ENCODE measurements around the gene SEMA5A.

The SEMA5A gene

GRCh38 chr5:9244417-9244816, 301.5 kb downstream of the SEMA5A start:
- DNase-seq = no peak

- DNase-seq = no peak
Measured at GRCh38 chr5:9241479-9242305, 304.2 kb downstream of the SEMA5A start.

GRCh38 chr5:9240431-9240830, 305.4 kb downstream of the SEMA5A start:
- DNase-seq = no peak

GRCh38 chr5:9239626-9240025, 306.2 kb downstream of the SEMA5A start:
- no peak for DNase-seq

DNA sequence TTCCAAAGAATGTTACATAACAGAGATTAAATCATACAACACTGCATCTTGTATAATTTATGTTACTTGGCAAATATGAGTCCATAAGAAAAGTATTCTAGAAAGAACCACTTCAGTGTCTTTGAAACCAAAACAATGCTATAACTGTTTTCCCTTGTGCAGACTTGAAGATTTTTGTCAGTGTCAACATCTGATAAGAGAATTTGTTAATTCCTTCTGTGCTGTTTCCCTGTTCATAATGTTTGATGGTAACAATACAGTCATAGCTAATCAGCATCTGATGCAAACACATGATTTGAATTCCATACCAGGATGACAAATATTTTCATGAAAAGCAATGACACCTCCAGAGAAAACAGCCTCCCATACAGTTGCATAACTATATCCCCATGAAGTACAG, 306.8 kb downstream of the SEMA5A start:
- no peak for DNase-seq

GRCh38 chr5:9233712-9234111, 312.2 kb downstream of the SEMA5A start:
- DNase-seq = no peak

GRCh38 chr5:9233035-9233434, 312.8 kb downstream of the SEMA5A start:
- DNase-seq = no peak

- no peak for DNase-seq
Measured at GRCh38 chr5:9231842-9232241, 314.0 kb downstream of the SEMA5A start.

DNA sequence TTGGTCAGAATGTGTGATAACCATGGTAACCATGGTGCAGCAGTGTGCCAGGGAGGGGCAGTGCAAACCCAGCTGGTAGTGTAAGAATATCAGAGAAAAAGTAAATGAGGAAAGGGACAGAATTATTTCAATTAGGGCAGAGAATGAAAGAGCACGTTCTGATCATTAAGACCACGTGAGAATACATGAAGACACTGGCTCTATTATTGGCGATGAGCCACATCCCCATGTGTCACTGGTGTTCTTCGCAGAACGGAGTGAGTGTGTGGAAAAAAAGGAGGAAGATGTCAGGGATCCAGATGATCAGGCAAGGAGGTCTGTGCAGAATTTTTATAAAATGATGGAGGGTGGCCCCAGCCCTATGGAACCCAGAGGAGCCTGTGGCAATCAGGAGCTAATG, 315.5 kb downstream of the SEMA5A start:
- no peak for DNase-seq

DNA sequence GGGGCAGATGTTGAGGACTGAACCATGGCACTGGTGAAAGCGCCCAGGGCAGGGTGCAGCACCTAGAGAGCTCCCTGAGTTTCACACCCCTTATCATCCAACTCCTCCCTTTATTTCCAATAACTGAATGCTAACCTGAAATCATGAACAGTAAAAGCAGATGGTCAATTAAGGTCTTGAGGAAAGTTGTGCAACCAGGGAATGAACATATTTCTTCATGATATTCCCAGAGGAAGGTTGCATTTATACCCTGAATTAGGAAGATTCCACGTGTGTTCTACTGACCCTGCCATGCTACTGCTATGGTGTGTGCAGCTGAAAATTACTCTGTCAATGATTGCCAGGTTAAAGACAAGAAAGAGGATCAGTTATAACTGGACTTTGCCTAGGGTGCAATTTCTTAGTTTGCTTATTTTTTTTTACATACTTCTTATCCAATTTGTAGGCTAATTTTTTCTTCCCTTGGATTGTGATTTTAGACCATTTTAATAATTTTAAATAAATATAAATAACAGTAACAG, 319.8 kb downstream of the SEMA5A start:
- no peak for DNase-seq

DNA sequence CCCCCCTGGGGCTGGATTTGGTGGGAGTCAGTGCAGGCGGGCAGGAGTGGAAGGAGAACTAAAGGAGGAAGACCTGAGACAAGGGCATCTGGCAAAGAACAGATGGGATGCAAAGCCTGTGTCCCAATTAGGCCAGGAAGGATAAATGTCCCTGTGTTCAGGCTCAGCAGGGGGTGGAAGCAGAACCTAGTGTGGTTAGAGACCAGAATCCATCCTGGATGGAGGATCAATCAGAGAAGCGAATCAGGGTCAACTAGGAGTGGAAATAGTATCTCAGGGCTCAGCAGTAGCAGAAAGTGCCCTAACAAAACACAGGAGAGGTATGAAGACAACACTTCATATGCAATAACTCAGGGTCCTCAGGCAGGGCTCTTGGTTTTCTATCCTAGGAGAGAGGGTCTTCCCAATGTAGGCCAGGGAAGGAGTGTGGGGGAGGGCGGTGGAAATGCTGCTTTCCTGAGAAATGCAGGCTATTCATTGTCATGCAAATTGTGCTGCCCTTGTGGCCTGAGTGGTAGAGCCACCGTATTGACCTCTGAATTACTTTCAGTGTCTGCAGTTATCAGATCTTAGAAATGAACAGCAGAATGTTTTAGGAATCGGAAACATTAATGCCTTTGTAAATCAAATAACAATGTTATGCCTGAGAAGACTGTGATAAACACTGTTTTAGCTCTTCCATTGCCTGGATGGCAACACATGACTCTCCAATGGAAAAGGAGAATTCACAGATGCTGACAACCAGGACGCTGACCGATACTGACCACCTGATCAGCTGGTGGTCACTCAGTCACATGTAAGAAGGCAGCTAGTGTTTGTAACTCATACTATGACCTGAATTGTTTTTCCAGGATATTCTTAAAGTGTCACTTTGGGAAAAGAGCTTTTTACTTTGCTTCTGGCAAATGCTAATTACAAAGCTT, 323.6 kb downstream of the SEMA5A start:
- DNase-seq = no peak

DNA sequence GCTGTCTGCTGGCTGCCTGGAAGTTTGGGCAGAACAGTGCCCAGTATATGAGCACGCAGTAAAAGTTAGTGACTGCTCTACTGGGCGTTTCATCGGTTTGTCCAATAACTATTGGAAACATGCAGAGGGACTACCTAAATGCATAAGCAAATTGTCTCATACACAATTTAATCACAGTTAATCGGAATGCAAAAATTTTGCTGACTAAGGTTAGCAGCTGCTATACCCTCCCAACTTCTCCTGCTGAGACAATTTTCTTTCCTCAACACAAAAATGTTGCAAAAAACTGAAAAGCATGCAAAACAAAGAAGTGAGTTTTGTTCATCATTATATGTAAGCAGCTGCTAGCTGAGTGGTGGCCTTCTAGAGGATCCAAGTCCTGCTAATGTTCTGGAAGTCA, 327.5 kb downstream of the SEMA5A start:
- DNase-seq = no peak

- no peak for DNase-seq
Measured at GRCh38 chr5:9212605-9213004, 333.3 kb downstream of the SEMA5A start.

DNA sequence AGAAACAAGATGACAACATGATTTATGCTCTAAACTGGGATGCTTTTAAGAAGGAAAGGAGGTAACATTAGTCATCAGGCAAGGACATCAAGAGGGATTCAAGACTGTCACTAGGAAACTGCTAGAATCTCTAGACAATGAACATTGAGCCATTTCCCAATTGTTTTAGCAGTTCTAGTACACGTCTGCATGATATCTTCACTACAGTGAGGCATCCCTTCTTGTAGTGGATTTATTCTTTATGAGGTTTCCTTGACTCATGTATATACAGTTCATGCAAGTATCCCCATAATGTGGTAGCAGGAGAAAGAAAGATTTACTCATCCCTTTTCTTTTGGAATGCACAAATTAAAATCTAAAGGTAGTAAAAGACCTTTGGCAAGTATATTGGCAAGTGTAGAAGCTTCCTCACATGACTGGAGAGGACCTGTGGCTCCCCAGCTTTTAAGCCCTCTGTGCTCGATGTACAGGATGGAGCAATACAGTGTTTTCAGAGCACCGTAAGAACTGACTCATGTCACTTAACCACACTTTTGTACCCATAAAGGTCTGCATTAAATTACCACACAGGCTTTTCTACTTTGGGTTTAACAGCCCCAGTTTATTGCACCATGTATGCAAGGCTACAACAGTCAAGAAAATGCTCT, 335.9 kb downstream of the SEMA5A start:
- no peak for DNase-seq

GRCh38 chr5:9207817-9208418, 338.0 kb downstream of the SEMA5A start:
- DNase-seq = no peak

DNA sequence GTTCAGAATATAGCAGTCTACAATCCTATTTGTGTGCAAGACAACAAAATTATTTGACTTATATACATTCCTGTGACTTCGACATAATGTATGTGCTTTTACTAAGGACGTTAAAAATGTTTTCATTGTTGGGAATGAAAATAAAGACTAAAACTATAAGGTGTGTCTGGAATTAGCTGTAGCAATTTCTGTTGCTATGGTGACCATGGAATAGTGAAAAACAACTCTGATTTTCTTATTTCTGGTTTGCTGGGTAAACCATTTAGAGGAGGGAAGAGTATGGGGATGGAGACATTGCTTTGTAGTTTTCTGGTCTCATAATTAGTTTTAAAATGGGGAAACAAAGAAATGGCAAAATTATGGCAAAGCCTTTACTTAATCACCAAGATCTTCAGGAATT, 343.2 kb downstream of the SEMA5A start:
- DNase-seq = no peak

- no peak for DNase-seq
Measured at GRCh38 chr5:9201761-9202160, 344.1 kb downstream of the SEMA5A start.

DNA sequence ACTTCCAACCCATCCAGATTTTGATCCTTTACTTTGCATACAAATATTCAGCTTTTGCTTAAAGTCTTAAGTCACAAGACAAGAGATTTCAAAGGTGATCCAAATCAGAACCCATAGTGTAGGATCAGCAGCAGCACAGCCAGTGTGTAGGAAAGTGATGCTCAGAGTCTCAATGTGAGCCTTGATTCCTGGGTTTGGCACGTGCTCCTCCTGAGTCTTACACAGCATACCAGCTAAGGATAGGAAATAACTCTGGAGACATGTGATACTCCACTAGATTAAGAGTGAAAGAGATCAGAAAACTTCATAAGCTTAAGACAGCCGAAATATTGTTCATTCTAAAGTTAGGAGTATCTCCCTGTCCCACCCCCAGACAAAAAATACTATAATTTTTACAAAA, 344.9 kb downstream of the SEMA5A start:
- DNase-seq = no peak

DNA sequence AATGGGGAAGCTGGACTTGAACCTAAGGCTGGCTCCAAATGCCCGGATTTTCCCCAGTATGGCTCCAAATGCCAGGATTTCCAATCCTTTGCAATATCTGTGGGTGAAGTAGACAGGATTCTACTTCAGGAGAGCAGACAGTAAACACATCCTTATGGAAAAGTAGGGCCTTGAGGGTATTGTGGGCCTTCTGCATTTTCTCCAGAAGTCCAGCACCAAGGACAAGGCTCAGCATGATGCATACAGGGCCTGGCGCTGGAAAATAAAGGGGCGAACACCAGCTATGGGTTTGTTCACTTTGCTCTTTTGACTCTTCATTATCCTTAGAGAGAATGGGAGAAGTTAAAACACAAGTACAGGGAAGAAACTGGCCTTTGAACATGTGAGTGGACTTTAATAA, 347.5 kb downstream of the SEMA5A start:
- DNase-seq = no peak

DNA sequence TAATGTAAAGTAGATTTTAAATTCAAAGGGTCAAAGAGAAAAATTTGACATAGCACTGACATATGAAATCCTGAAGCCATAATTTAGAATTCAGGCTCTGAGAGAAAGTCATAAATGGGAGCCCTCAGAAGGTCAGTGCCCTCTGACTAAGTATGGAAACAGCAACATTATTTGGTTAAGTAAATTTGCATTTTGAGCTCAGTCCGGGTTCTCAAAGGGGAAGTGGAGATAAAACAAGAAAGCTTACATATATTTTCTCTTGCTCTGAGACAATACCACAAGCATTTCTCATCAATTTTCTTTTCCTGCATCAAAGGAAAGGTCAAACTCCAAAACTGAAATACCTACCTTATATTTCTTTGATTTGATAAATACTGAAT, 348.0 kb downstream of the SEMA5A start:
- DNase-seq = no peak

DNA sequence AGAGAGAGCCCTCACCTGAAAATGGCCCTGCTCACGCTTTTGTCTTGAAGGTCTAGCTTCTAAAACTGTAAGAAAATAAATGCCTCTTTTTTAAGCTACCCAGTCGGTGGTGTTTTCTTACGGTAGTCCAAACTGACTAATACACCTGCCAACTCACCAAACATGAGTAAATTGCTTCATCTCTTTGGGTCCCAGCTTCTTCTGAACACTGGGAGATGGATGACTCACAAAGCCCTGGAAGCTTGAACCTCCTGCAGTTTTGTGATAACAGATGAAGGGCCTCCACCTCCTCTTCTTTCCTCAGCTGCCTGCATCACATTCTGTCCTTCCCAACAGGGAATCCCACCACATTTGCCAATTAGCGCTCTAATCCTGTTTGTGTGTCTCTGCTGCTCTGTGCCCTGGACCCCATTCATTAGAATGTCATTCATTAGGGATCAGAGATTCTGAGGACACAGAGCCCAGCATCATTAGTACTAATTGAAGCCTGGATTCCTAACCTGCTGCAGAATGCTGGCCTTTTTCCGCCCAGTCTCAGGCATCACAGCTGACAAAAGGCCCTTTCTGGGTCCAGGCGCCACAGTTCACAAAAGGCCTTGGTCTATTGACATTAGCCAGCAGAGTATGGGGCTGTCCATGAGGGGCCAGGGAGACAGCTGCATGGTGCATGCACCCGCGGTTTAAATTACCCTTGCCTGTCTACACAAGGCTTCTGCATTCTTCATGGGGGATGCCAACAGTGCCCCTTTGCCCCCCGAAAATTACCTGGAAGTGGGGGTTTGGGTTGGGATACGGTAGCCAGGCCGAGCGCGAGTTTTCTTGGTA, 349.3 kb downstream of the SEMA5A start:
- DNase-seq = no peak

- no peak for DNase-seq
Measured at GRCh38 chr5:9194509-9194908, 351.4 kb downstream of the SEMA5A start.
